CD14-positive monocyte (primary cell): ENCODE results near the gene GALNS. TPM values are rescaled to one million over a fixed set of nuclear protein-coding genes. Genes with fewer than 3 reads are reported as not detected.

Source experiments
- DNase-seq, 3 donors: peaks; one replicate each; pipeline ENCODE4 v3.0.0-alpha.2; 2011 to 2022
- H2AFZ ChIP-seq: 2 replicates; pipeline ENCODE4 v1.6.0; 2012; ENCODE audit warnings: mild to moderate bottlenecking, low read depth, low read length, inconsistent platforms; ENCODE audit not compliant: insufficient read depth, poor library complexity, severe bottlenecking
- H3K27ac ChIP-seq, 2 donors: 1 replicate in 1 of 2; 2 replicates in 1 of 2; pipeline ENCODE4 v1.5.1; 2012 to 2013; ENCODE audit warnings: low read length in 2 of 2, control low read depth in 1 of 2, inconsistent platforms in 1 of 2, low read depth in 1 of 2, mild to moderate bottlenecking in 1 of 2
- H3K27me3 ChIP-seq, 2 donors: one replicate each; pipeline versions ENCODE4 v1.6.0 to v1.6.1; 2011 to 2013; ENCODE audit warnings: low read length in 2 of 2; ENCODE audit not compliant: control insufficient read depth in 2 of 2, insufficient read depth in 2 of 2
- H3K36me3 ChIP-seq, 2 donors: replicated peaks in 1 of 2; 1 replicate in 1 of 2; 2 replicates in 1 of 2; pipeline versions ENCODE4 v1.5.1 to v1.6.1; 2012 to 2013; ENCODE audit warnings: low read length in 2 of 2, control low read depth in 1 of 2, inconsistent platforms in 1 of 2, mild to moderate bottlenecking in 1 of 2; ENCODE audit not compliant: insufficient read depth in 2 of 2, control insufficient read depth in 1 of 2
- H3K4me1 ChIP-seq, 2 donors: 1 replicate in 1 of 2; 2 replicates in 1 of 2; pipeline versions ENCODE4 v1.5.1 to v1.6.1; 2012 to 2013; ENCODE audit warnings: low read length in 2 of 2, control low read depth in 1 of 2, inconsistent platforms in 1 of 2, mild to moderate bottlenecking in 1 of 2, moderate library complexity in 1 of 2; ENCODE audit not compliant: insufficient read depth in 2 of 2, control insufficient read depth in 1 of 2
- H3K4me2 ChIP-seq: replicated peaks from 2 replicates; pipeline ENCODE3; 2012; ENCODE audit warnings: low read length, moderate library complexity, mild to moderate bottlenecking; ENCODE audit not compliant: poor library complexity, severe bottlenecking; ENCODE audit errors: extremely low read depth
- H3K4me3 ChIP-seq, 3 experiments: fragments of 200-600 bp in 1 of 3; sonication (generic) in 1 of 3; replicated peaks in 1 of 3; 1 replicate in 2 of 3; 2 replicates in 1 of 3; pipeline ENCODE4 v1.5.1; 2011 to 2013; ENCODE audit warnings: low read length in 3 of 3, mild to moderate bottlenecking in 3 of 3, control low read depth in 2 of 3, low read depth in 2 of 3, inconsistent platforms in 1 of 3, moderate library complexity in 1 of 3
- H3K79me2 ChIP-seq: 2 replicates; pipeline ENCODE4 v1.6.0; 2012; ENCODE audit warnings: mild to moderate bottlenecking, control low read depth, inconsistent platforms, low read length, moderate library complexity; ENCODE audit not compliant: insufficient read depth
- H3K9ac ChIP-seq: 2 replicates; pipeline ENCODE4 v1.6.0; 2017; ENCODE audit warnings: low read length, mild to moderate bottlenecking; ENCODE audit not compliant: insufficient read depth, poor library complexity, severe bottlenecking
- H3K9me3 ChIP-seq, 2 donors: replicated peaks in 1 of 2; 1 replicate in 1 of 2; 2 replicates in 1 of 2; pipeline versions ENCODE4 v1.5.1 to v1.6.1; 2012 to 2013; ENCODE audit warnings: low read length in 2 of 2, control low read depth in 1 of 2; ENCODE audit not compliant: control insufficient read depth in 1 of 2, insufficient read depth in 1 of 2
- H4K20me1 ChIP-seq: 2 replicates; pipeline ENCODE4 v1.6.0; 2012; ENCODE audit warnings: mild to moderate bottlenecking, low read length, control low read depth, moderate library complexity; ENCODE audit not compliant: insufficient read depth
- H3K27ac Mint-ChIP-seq, 7 donors: one replicate each; pipeline ENCODE4 v1.8.0; 2020; ENCODE audit warnings: mild to moderate bottlenecking in 7 of 7, mixed read lengths in 7 of 7, moderate library complexity in 6 of 7, inconsistent platforms in 2 of 7
- H3K27me3 Mint-ChIP-seq, 3 donors: one replicate each; pipeline ENCODE4 v1.8.0; 2021 to 2022; ENCODE audit warnings: low read depth in 3 of 3, mild to moderate bottlenecking in 3 of 3, mixed read lengths in 3 of 3, moderate library complexity in 3 of 3, inconsistent platforms in 1 of 3
- H3K36me3 Mint-ChIP-seq, 2 donors: one replicate each; pipeline ENCODE4 v1.8.0; 2020; ENCODE audit warnings: mixed read lengths in 2 of 2, inconsistent platforms in 1 of 2, mild to moderate bottlenecking in 1 of 2
- H3K4me1 Mint-ChIP-seq: one replicate; pipeline ENCODE4 v1.8.0; 2020; ENCODE audit warnings: mild to moderate bottlenecking, mixed read lengths
- H3K4me3 Mint-ChIP-seq, 2 donors: one replicate each; pipeline ENCODE4 v1.8.0; 2020; ENCODE audit warnings: mild to moderate bottlenecking in 2 of 2, mixed read lengths in 2 of 2, moderate library complexity in 1 of 2
- H3K9me3 Mint-ChIP-seq, 7 donors: one replicate each; pipeline ENCODE4 v1.8.0; 2020 to 2022; ENCODE audit warnings: mixed read lengths in 7 of 7, mild to moderate bottlenecking in 6 of 7, moderate library complexity in 6 of 7, inconsistent platforms in 2 of 7
- WGBS: methylation state at CpG from one replicate; pipeline ENCODE4 v1.1.5; 2013; ENCODE audit warnings: missing lambda C conversion rate; ENCODE audit not compliant: insufficient coverage; 5-methylcytosine and 5-hydroxymethylcytosine counted together
- intact Hi-C, 2 donors: fragments of 100-400 bp; cut with micrococcal nuclease; formaldehyde crosslinking; loops; one replicate each; pipeline versions ENCODE4 v1.15.0 to v1.15.1; 2023
- polyA plus RNA-seq, 3 donors: library from polyadenylated mRNA; depleted of rRNA in 1 of 3; unstranded in 2 of 3; stranded (reverse) in 1 of 3; fragments of 300-500 nt in 2 of 3; fragments of >200 nt in 1 of 3; fragmentation: Illumina TruSeq in 2 of 3; gene quantifications; 1 replicate in 2 of 3; 2 replicates in 1 of 3; pipeline ENCODE4 v1.2.3, GENCODE V29; 2012 to 2021
- TF ChIP-seq, protein P1 (sequence below): fragments of 200-600 bp; IDR thresholded peaks from one replicate; pipeline ENCODE4 v1.8.0; 2022; ENCODE audit warnings: antibody characterized with exemption, mild to moderate bottlenecking

The GALNS gene
- polyA plus RNA-seq, 3 donors: 20.2 to 34.4 (median 32.2) TPM

DNA sequence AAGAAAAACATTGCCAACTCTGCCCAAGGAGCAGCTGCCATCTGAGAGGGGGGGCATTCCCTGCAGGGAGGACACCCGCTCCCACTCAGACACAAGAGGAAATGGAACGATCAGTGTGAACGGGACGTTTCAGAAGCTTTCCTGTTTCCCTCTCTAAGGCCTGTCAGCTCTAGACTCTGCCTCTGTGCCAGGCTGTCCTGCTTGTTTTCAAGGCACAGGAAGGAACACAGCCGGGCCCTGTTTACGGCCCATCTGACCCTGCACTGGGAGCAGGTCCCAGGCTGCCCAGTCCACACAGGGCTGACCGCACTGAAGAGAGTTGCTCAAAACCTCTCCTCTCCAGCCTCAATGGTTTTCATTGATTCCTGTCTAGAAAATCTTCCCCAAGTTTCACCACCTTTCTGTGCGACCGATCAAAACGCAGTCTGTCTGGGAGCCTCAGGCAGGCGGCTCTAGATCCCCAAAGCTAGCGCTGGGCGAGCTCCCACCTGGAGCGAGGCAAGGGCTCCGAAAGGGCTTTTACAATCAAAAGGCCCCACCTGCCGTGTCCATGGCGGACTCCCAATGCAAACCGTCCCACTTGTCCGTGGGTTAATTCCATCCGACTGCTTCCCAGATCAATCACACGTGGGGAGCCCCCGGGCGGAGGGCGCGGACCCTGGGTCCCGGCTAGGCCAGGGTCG is 73.2 kb downstream of the GALNS start:
- peak in 2 of 3 donors; percentile 36 to 43 for DNase-seq
- peaks cover 1 to 5% of the 10 kb centered on the region in 2 donors for H3K36me3 Mint-ChIP-seq
- peak overlapping the region; percentile 95 to 99 (median 98) for H3K27ac Mint-ChIP-seq
- no peaks in the 10 kb centered on the region for H3K27me3 ChIP-seq
- H3K4me1 ChIP-seq: peaks cover 58 to 68% of the 10 kb centered on the region in 2 donors
- TF ChIP-seq, protein P1, sequence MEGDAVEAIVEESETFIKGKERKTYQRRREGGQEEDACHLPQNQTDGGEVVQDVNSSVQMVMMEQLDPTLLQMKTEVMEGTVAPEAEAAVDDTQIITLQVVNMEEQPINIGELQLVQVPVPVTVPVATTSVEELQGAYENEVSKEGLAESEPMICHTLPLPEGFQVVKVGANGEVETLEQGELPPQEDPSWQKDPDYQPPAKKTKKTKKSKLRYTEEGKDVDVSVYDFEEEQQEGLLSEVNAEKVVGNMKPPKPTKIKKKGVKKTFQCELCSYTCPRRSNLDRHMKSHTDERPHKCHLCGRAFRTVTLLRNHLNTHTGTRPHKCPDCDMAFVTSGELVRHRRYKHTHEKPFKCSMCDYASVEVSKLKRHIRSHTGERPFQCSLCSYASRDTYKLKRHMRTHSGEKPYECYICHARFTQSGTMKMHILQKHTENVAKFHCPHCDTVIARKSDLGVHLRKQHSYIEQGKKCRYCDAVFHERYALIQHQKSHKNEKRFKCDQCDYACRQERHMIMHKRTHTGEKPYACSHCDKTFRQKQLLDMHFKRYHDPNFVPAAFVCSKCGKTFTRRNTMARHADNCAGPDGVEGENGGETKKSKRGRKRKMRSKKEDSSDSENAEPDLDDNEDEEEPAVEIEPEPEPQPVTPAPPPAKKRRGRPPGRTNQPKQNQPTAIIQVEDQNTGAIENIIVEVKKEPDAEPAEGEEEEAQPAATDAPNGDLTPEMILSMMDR: no peak
- no peaks in the 10 kb centered on the region for H3K9me3 ChIP-seq
- H3K4me3 ChIP-seq: peak overlapping the region; percentile 47 to 80 (median 73)
- intact Hi-C loops: loop anchor here (2.0 to 10.0 kb wide), 4 partner anchors 41 to 1161 kb away; partner anchors contain the start of genes DEF8 (in 1 of the 2), GALNS (in 1 of the 2) and TRAPPC2L (in 1 of the 2)
- H3K4me2 ChIP-seq: peak overlapping the region; percentile 90
- no peaks in the 10 kb centered on the region for H3K9me3 Mint-ChIP-seq
- no peaks in the 10 kb centered on the region for H3K36me3 ChIP-seq
- H3K27me3 Mint-ChIP-seq: peaks cover 0 to 3% (median 0%) of the 10 kb centered on the region in 3 donors
- 2% methylated on average over 26 of the region's 27 CpGs for WGBS
- H3K27ac ChIP-seq: peak overlapping the region; percentile 86 to 99
- H3K4me3 Mint-ChIP-seq: peak overlapping the region; percentile 90 to 93
- peak overlapping the region; percentile 41 for H2AFZ ChIP-seq
- peaks cover 45% of the 10 kb centered on the region for H4K20me1 ChIP-seq
- peak overlapping the region; percentile 84 for H3K9ac ChIP-seq
- peaks cover 61% of the 10 kb centered on the region for H3K79me2 ChIP-seq
- peaks cover 53% of the 10 kb centered on the region for H3K4me1 Mint-ChIP-seq

- no peaks in the 10 kb centered on the region for H3K9me3 ChIP-seq
- TF ChIP-seq, protein P1: no peak
- H3K4me2 ChIP-seq: peak overlapping the region; percentile 90
- DNase-seq: peak; percentile 59 to 78 (median 74)
- Mint-ChIP-seq H3K27me3 (peaks cover 0 to 3% (median 0%) of the 10 kb centered on the region in 3 donors), H3K4me1 (peaks cover 61% of the 10 kb centered on the region), H3K9me3 (no peaks in the 10 kb centered on the region), H3K27ac (peak overlapping the region; percentile 95 to 99 (median 98)), H3K36me3 (peaks cover 1 to 13% of the 10 kb centered on the region in 2 donors), H3K4me3 (peak overlapping the region; percentile 90 to 93)
- H3K4me3 ChIP-seq: peak overlapping the region; percentile 47 to 80 (median 73)
- H3K27ac ChIP-seq: peak overlapping the region; percentile 86 to 99
- peak overlapping the region; percentile 84 for H3K9ac ChIP-seq
- peaks cover 67 to 76% of the 10 kb centered on the region in 2 donors for H3K4me1 ChIP-seq
- peaks cover 70% of the 10 kb centered on the region for H3K79me2 ChIP-seq
- H2AFZ ChIP-seq: no peak overlapping the region
- H3K27me3 ChIP-seq: no peaks in the 10 kb centered on the region
- WGBS: 34% methylated on average over 13 of the region's 16 CpGs
- peaks cover 53% of the 10 kb centered on the region for H4K20me1 ChIP-seq
- H3K36me3 ChIP-seq: no peaks in the 10 kb centered on the region
- intact Hi-C loops: loop anchor here in 1 of 2 donors (5.0 to 10.0 kb wide), 3 partner anchors 75 to 1162 kb away; partner anchors contain the start of genes DEF8, GALNS and TRAPPC2L
Measured at GRCh38 chr16:88782454-88783390, 74.0 kb downstream of the GALNS start.
